IMR-90 (cell line): ENCODE results near the gene MUC5AC. TPM values are rescaled to one million over a fixed set of nuclear protein-coding genes. Genes with fewer than 3 reads are reported as not detected.
"Not testable (repeated sequence)": the region's sequence is repeated elsewhere in the genome, so short reads cannot be mapped to it uniquely, and the experiment has no call there.

Experiments
- ATAC-seq: fragments of 200-7000 bp; cut with Tn5 transposase; 2 replicates; pipeline ENCODE4 v1.9.1; 2020; ENCODE audit warnings: low read depth, mild to moderate bottlenecking, moderate library complexity
- BruUV-seq: library from RNA; stranded (reverse); fragments of 400-500 nt; replicated peaks from 2 replicates; lab custom pipeline; 2021; lab: Mats Ljungman, UMichigan
- CTCF ChIA-PET: fragments of 300-600 bp; formaldehyde crosslinking; extraction: SDS; loops from one replicate; lab custom pipeline; 2021; ENCODE audit warnings: antibody characterized with exemption; lab: Yijun Ruan, JAX
- POLR2A ChIA-PET: fragments of 300-600 bp; sonication (Branson Sonifier 250); formaldehyde crosslinking; loops from one replicate; lab custom pipeline; 2022; ENCODE audit warnings: antibody characterized with exemption; ENCODE audit not compliant: unreplicated experiment; lab: Charles Lee
- DNase-seq: peaks from one replicate; pipeline ENCODE4 v3.0.0; 2013
- H2AFZ ChIP-seq: replicated peaks from 2 replicates; pipeline ENCODE3; 2013; ENCODE audit warnings: low read length, mild to moderate bottlenecking; ENCODE audit not compliant: poor library complexity
- H2AK5ac ChIP-seq: 2 replicates; pipeline ENCODE4 v1.6.1; 2013; ENCODE audit warnings: low read depth, low read length, inconsistent platforms
- H2AK9ac ChIP-seq: replicated peaks from 2 replicates; pipeline ENCODE3; 2013; ENCODE audit warnings: mild to moderate bottlenecking, low read depth, low read length, moderate library complexity; ENCODE audit not compliant: poor library complexity
- H2BK120ac ChIP-seq: 2 replicates; pipeline ENCODE4 v1.6.1; 2013; ENCODE audit warnings: low read depth, low read length, inconsistent platforms
- H2BK15ac ChIP-seq: 3 replicates; pipeline ENCODE4 v1.6.1; 2013; ENCODE audit warnings: low read depth, low read length, inconsistent platforms
- H2BK20ac ChIP-seq: 2 replicates; pipeline ENCODE4 v1.6.1; 2013; ENCODE audit warnings: low read depth, mild to moderate bottlenecking, inconsistent platforms, low read length, moderate library complexity
- H2BK5ac ChIP-seq: 2 replicates; pipeline ENCODE4 v1.6.1; 2013; ENCODE audit warnings: mild to moderate bottlenecking, low read depth, low read length, inconsistent platforms; ENCODE audit not compliant: poor library complexity, severe bottlenecking
- H3K14ac ChIP-seq: replicated peaks from 2 replicates; pipeline ENCODE4 v1.6.1; 2013; ENCODE audit warnings: low read depth, low read length, inconsistent platforms
- H3K18ac ChIP-seq: 2 replicates; pipeline ENCODE4 v1.6.1; 2013; ENCODE audit warnings: low read depth, low read length, control low read depth
- H3K23ac ChIP-seq: 2 replicates; pipeline ENCODE4 v1.6.1; 2013; ENCODE audit warnings: low read depth, low read length, inconsistent platforms
- H3K27ac ChIP-seq: 2 replicates; pipeline ENCODE4 v1.5.1; 2013; ENCODE audit warnings: mild to moderate bottlenecking, control low read depth, low read length; ENCODE audit not compliant: insufficient read depth
- H3K27me3 ChIP-seq: 2 replicates; pipeline ENCODE4 v1.6.1; 2013; ENCODE audit warnings: low read length; ENCODE audit not compliant: control insufficient read depth, insufficient read depth
- H3K36me3 ChIP-seq: 2 replicates; pipeline ENCODE4 v1.6.1; 2013; ENCODE audit warnings: low read length, mixed read lengths; ENCODE audit not compliant: control insufficient read depth, insufficient read depth
- H3K4ac ChIP-seq: 2 replicates; pipeline ENCODE4 v1.6.1; 2013; ENCODE audit warnings: low read depth, low read length, inconsistent platforms
- H3K4me1 ChIP-seq: 2 replicates; pipeline ENCODE4 v1.6.1; 2013; ENCODE audit warnings: low read length, mixed read lengths; ENCODE audit not compliant: control insufficient read depth, insufficient read depth
- H3K4me2 ChIP-seq: 2 replicates; pipeline ENCODE4 v1.6.1; 2013; ENCODE audit warnings: low read depth, mild to moderate bottlenecking, control low read depth, low read length, moderate library complexity
- H3K4me3 ChIP-seq: 2 replicates; pipeline ENCODE4 v1.5.1; 2013; ENCODE audit warnings: low read depth, mild to moderate bottlenecking, control low read depth, low read length, moderate library complexity; ENCODE audit not compliant: insufficient read depth
- H3K56ac ChIP-seq: 2 replicates; pipeline ENCODE4 v1.6.1; 2013; ENCODE audit warnings: low read length, inconsistent platforms; ENCODE audit not compliant: insufficient read depth; ENCODE audit errors: extremely low read depth
- H3K79me1 ChIP-seq, 2 experiments: 2 replicates each; pipeline ENCODE4 v1.6.1; 2013; ENCODE audit warnings: low read length in 2 of 2, inconsistent platforms in 1 of 2, low read depth in 1 of 2
- H3K9ac ChIP-seq: 2 replicates; pipeline ENCODE4 v1.6.1; 2013; ENCODE audit warnings: low read depth, low read length, control low read depth
- H3K9me1 ChIP-seq: 2 replicates; pipeline ENCODE4 v1.6.1; 2013; ENCODE audit warnings: low read length, inconsistent platforms; ENCODE audit not compliant: insufficient read depth
- H3K9me3 ChIP-seq: 2 replicates; pipeline ENCODE4 v1.6.1; 2013; ENCODE audit warnings: low read length; ENCODE audit not compliant: control insufficient read depth, insufficient read depth
- H4K20me1 ChIP-seq: 2 replicates; pipeline ENCODE4 v1.6.1; 2013; ENCODE audit warnings: low read length, inconsistent platforms; ENCODE audit not compliant: insufficient read depth
- H4K5ac ChIP-seq: 2 replicates; pipeline ENCODE4 v1.6.1; 2013; ENCODE audit warnings: mild to moderate bottlenecking, low read depth, low read length, control low read depth
- H4K8ac ChIP-seq, 2 experiments: 2 replicates each; pipeline ENCODE4 v1.6.1; 2013; ENCODE audit warnings: low read depth in 2 of 2, low read length in 2 of 2, control low read depth in 1 of 2, inconsistent platforms in 1 of 2
- H4K91ac ChIP-seq: 2 replicates; pipeline ENCODE4 v1.6.1; 2013; ENCODE audit warnings: low read depth, low read length, inconsistent platforms; ENCODE audit not compliant: insufficient read depth
- WGBS, 2 experiments: methylation state at CpG; one replicate each; pipeline versions ENCODE4 v1.1.5 to v1.1.7; 2013; ENCODE audit warnings: missing lambda C conversion rate in 2 of 2; ENCODE audit not compliant: insufficient read length in 1 of 2; ENCODE audit errors: extremely low coverage in 2 of 2; 5-methylcytosine and 5-hydroxymethylcytosine counted together
- dilution Hi-C: fragments of 300-500 bp; cut with HindIII; formaldehyde crosslinking; loops from one replicate; pipeline ENCODE4 v1.14.3; 2018; ENCODE audit warnings: low sequenced_read_pairs; ENCODE audit not compliant: unreplicated experiment
- in situ Hi-C: fragments of 300-500 bp; cut with MboI; formaldehyde crosslinking; loops from 3 replicates; pipeline ENCODE4 v1.14.3; 2019; ENCODE audit warnings: low sequenced_read_pairs, inconsistent platforms, mixed read lengths
- intact Hi-C: fragments of 100-400 bp; cut with micrococcal nuclease; formaldehyde crosslinking; loops from 2 replicates; pipeline ENCODE4 v1.10.0; 2022
- polyA plus RNA-seq, 3 experiments: library from polyadenylated mRNA; depleted of rRNA; stranded (reverse); fragments of >200 nt; gene quantifications; 2 replicates each; pipeline ENCODE4 v1.2.3, GENCODE V29; 2012; ENCODE audit warnings: low replicate concordance in 1 of 3
- total RNA-seq: library from RNA; depleted of rRNA; stranded (reverse); fragments of >200 nt; gene quantifications from 2 replicates; pipeline ENCODE4 v1.2.3, GENCODE V29; 2012

The MUC5AC gene
- total and polyA plus RNA-seq, 2 of the 4 experiments (the other 2 are of a cell fraction), result 0.02 TPM; not detected in 1

GRCh38 chr11:1115292-1115691 lies 42.5 kb upstream of the MUC5AC start:
- POLR2A ChIA-PET, H4K8ac ChIP-seq, H3K9me3 ChIP-seq, DNase-seq, H3K79me1 ChIP-seq, H4K5ac ChIP-seq, H4K20me1 ChIP-seq, H2BK20ac ChIP-seq, H3K4me3 ChIP-seq, H3K9ac ChIP-seq, H2BK15ac ChIP-seq, H3K4me1 ChIP-seq, ATAC-seq, BruUV-seq, H2AK5ac ChIP-seq, H2AFZ ChIP-seq, CTCF ChIA-PET, H3K4me2 ChIP-seq, in situ Hi-C loops, H2BK5ac ChIP-seq, H3K27ac ChIP-seq, dilution Hi-C loops, H3K14ac ChIP-seq, H2AK9ac ChIP-seq, H4K91ac ChIP-seq, H3K23ac ChIP-seq, H3K56ac ChIP-seq, H3K4ac ChIP-seq, H2BK120ac ChIP-seq, H3K18ac ChIP-seq, H3K9me1 ChIP-seq, H3K36me3 ChIP-seq: not testable (repeated sequence)
- intact Hi-C loops, result loop anchor here (2.0 kb wide), 1 partner anchor 88 kb away; no protein-coding TSS in a partner anchor
- WGBS, 2 experiments, result no CpG with 5 or more reads among the region's 6 CpGs
- H3K27me3 ChIP-seq, result peaks cover 10% of the 10 kb centered on the region; the same call in 1 of the 2 replicates
